ENCODE data around the gene ELK4.

The ELK4 gene

DNA sequence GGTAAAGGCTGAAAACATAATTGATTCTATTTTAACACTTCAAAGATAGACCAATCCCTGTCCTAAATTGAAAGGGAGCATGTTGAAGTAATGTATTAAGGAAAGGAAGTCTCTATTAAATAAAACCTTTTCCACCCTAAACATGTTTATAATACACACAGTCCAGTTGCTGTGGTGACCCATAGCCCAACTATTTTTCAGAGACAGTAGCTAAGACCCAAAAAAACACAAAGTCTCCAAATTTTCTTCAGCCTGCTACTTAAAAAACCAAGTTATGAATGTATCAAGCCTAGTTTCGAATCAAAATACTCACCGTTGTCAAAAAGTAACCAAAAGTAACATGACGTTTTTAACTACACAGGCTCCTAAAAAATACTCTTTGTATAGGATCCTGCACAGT, 1.6 kb downstream of the ELK4 start:
- DNase-seq (ENCODE audit: low read depth in 2 of 2): no peak

DNA sequence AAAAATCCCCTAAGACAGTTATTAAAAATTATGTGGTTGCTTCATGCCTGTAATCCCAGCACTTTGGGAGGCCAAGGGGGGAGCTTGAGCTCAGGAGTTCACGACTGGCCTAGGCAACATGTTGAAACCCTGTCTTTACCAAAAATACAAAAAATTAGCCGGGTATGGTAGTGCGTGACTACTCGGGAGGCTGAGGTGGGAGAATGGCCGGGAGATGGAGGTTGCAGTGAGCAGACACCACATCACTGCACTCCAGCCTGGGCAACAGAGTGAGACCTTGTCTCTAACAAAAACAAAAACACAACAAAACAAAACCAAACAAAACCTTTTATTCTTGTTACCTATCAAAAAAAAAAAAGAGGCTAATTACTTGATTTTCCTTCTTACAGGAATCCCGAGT, 2.1 kb downstream of the ELK4 start:
- DNase-seq (ENCODE audit: low read depth in 2 of 2): no peak

DNA sequence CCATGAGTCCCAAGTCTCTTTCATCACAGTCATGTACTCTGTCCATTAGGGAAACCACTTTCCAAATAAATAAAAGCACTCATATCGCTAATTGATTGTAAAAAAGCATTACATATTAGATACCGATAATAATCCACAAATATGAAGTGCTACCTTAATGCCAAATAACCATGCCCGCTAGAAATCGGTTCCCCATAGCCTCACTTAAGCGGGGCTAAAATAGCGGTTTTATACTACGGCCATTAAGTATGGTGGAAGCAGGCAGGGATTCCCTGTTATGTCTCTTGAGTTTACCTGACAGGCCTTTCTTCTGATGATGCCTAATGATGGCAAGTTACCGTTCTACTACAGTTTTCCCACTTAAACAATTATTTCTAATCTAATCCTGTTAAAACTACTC, 3.9 kb downstream of the ELK4 start:
- no peak for DNase-seq (ENCODE audit: low read depth in 2 of 2)

DNA sequence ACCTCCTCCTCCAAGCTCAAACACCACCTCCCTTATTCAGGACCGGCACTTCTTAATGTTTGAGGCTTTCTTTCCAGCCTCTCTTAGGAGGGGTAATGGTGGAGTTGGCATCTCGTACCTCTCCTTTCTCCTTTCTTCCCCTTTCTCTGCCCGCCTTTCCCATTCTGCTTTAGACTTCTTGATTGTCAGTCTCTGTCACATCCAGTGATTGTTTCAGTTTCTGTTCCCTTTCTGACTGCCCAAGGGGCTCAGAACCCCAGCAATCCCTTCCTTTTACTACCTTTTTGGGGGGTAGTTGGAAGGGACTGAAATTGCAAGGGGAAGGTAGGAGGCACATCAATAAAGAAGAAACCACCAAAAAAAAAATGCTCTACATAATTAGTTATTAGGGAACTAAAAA, 5.6 kb downstream of the ELK4 start:
- DNase-seq (ENCODE audit: low read depth in 2 of 2): no peak

DNA sequence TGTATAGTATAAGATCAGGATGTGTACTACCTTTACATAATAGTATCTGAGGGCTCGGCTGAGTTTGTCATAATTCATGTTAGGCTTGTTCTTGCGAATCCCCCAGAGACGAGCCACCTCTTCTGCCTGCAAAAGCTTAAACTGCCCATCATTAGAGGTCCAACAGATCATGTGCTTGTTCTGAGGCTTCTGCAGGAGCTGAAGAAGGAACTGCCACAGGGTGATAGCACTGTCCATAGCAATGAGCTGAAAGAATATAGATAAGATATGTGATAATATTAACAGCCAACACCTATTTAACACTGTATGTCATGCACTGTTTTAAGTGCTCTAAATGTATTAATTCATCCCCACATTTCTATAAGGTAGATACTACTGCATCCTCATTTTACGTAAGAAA, 8.2 kb downstream of the ELK4 start:
- DNase-seq (ENCODE audit: low read depth in 2 of 2): no peak

DNA sequence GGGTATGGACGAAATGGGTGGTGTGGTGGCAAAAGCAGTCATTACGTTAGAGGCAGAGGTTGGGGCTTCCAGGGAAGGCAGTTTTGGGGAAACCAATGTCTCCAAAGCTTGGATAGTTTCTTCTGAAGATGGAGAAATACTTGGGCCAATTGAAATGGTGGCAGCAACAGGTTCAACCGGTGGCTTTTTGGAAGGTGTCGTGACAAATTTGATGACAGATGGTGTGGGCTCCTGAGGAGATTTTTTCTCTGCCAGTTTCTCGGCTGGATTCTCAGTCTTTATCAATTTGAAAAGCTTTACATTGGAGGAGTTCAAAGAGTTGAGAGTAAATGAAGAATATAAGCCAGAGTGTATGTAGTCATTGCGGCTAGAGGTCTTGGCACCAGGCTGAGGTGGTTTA, 11.5 kb downstream of the ELK4 start:
- no peak for DNase-seq (ENCODE audit: low read depth in 2 of 2)

DNA sequence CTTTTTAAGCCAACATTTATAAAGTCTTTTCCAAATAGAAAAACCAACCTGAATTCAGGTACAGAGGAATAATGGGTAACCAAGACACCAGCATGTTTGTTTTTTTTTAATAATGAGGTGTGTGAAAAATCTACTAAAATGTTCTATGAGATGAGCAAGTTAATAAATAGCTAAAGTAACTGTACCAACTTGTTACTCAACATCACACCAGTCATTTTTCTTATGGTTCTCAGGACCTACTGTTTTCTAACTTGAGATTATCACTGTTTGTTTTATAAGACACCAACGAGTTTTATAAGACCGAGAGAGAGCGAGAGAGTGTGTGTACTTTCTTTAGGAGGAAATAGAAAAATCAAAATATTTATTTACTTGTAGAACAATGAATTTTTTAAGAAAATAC, 12.4 kb downstream of the ELK4 start:
- no peak for DNase-seq (ENCODE audit: low read depth in 2 of 2)

DNA sequence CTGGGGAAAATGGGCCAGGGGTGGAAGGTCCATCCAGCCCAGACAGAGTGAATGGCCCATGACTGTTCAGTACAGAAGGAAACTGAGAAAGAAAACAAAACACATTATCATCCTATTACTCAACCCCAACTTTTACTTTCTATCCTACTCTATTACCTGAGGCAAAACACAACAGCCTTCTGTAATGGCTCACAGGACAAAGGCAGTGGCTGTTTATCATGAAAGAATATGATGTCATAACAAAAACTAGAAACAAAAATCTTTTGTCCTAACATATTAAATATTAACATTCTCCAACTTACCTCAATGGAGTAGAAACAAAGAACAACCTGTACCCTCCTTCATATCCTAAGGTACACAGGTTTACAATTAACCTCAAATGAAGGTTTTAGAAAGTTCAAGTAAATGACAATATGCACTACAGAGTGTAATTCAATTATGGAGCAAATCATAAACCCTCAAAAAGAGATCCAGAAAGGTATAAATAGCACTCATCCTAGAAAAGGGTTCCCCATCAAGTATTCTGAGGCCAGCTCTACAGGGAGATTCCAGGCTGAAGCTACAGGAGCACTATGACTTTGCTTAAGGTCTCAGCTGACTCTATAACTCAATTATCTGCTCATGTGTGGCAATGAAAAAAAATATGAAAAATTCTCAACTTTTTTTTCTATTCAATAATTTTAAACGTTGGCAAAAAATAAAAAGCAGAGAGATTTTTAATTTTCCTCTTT, 15.1 kb downstream of the ELK4 start:
- no peak for DNase-seq (ENCODE audit: low read depth in 2 of 2)

DNA sequence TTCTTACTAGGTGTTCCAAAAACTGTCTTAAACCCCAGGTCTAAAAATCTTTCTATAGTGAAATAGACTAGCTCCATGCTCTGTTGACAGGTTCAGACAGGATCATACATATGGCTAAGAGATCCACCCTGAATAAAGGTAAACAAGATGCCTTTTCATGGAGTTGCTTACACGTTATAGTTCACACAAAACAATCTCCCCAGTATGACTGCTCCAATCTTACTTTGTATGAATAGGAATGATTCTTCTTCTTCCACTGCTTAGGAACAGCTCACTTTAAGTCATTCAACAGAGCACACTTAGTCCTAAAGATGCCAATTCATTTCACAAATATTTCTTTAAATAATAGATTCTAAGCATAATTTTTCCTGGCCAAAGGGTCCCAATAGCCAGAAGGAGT, 16.0 kb downstream of the ELK4 start:
- no peak for DNase-seq (ENCODE audit: low read depth in 2 of 2)

DNA sequence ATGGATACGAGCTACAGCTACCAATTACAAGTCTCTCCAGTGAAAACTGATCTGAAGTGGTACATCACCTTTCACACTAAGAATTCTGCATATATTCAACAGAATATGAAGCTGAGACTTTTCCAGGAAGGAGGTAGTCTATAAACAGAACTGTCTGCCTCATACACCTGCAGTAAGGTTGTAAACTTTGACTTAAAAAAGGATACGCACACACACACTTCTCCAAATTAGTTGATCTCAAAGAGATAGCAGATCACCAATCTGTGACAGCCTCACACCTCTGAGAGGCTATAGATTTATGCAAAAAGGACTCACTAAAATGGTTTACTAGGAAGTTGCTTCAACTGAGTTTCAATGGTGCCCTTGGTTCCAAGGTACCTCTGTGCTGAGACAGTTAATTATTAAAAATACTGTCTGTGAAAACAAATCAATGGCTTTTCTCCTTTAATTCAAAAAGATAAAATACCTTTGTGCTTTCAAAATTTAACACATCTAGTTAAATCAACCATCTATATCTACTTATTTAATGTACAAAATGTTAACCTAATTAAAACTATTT, 17.9 kb downstream of the ELK4 start:
- DNase-seq (ENCODE audit: low read depth in 2 of 2): no peak

DNA sequence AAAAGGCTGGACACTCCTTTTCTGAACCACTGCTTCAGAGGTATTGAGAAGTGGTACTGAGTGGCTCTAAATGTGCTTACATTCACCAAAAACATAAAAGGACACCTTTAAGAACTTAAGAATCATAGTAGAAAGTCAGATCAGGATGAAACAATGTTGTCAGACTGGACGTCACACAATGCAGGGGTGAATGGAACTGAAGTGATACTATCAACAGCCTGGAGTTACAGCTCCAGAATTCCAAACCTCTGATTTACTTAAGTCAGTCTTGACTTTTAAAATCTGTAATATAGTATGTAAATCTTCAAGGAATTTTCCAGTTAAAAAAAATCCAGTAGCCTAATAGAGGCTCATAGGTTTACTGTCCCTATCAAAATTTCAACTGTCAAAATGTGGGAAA, 19.3 kb downstream of the ELK4 start:
- DNase-seq (ENCODE audit: low read depth in 2 of 2): no peak

DNA sequence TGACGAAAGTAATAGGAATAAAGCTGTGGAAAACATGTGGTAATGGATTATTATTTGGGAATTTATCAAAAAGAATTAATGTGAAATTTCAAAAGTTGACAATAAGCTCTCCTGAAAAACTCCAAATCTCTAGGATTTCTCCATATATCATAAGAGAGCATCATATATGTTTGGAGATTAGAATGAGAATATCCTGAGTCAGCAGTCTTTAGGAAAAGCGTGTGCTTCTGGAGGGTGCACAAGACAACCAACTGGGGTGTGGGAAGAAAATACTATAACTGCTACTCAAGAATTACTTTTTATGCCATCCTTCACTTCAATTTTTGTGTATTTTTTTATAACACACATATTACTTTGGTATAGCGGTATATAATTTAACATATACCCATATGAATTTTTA, 19.7 kb downstream of the ELK4 start:
- no peak for DNase-seq (ENCODE audit: low read depth in 2 of 2)

DNA sequence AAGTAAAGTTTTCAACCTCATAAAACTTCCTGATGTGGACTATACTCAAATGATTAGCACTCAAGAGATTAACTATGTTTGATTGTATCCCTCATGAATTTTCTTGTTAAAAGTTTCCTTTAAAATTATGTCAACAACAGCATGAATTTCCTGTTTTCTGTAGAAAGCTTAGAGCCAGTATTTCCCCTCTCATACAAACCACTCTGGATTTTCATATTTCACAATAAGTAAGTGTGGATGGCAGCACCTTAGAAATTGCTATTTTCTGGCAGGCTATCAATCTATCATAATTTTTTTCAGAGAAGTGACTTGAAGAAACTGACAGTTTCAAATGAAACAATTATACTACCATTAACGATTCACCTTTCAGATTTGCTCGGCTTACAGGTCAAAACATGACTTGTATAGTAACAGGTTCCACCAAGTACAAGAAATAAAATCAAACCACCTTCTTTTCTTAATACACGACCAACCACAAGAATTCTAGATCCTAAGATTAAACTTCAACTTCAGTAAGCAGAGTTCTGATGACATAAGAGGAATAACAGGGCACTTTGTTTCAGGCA, 20.8 kb downstream of the ELK4 start:
- no peak for DNase-seq (ENCODE audit: low read depth in 2 of 2)

DNA sequence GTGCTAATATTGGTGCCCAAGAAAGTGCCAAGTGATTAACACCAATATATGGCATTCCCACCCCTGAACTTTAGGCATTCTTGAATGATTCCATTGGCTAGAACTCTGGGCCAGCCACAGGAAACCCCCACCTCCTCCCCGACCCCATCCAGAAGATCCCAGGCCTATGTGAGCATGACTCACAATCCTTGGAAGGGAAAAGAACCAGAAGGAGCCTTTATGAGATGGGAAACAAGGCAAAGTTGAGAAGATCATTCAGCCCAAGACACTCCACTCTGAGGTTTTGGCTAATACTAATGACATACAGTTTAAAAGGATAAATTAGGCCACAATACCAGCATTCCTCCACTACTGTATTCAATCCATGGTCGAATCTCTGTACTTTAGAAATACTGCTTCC, 21.8 kb downstream of the ELK4 start:
- no peak for DNase-seq (ENCODE audit: low read depth in 2 of 2)

DNA sequence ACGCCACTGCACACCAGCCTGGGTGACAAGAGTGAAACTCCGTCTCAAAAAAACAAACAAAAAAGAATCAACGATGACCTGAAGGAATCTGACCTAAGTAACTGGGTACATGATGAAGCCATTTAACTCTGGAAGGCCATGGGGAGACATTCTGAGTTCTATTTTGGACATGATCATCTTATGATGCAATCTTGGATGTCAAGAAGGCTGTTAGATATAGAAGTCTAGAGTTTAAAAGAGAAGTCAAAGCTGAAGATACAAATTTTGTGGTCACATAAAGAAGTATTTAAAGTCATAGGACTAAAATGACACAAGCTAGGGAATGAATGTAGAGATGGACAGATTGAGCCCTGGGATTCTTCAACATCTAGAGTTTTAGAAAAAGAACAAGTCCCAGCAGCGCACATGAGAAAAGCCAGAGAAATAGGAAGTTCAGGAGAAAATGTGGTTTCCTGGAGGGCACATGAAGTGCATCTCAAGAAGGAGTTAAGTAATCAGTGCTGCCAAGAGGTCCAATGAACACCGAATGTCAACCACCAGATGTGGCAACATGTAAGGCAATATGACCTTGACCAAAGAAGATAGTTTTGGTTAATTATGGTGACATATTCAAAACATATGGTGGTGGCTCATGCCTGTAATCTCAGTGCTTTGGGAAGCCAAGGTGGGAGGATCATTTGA, 26.8 kb downstream of the ELK4 start:
- DNase-seq (ENCODE audit: low read depth in 2 of 2): no peak

DNA sequence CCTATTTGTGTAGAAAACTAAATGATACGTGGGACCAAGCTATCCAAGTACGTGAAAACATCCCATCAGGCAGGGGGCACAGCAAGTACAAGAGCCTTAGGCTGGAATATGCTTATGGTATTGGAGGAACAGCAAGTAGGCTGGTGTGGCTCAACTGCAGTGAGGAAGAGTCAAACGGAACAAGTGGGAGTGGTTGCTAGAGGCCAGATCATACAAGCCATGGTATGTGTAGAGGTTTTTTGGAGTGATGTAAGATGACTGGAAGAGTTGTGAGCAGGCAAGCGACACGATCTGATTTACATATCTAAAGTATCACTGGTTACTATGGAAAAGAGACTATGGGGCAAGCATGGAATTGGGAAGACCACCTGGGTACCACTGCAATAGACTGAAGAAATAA, 27.8 kb downstream of the ELK4 start:
- DNase-seq (ENCODE audit: low read depth in 2 of 2): no peak

DNA sequence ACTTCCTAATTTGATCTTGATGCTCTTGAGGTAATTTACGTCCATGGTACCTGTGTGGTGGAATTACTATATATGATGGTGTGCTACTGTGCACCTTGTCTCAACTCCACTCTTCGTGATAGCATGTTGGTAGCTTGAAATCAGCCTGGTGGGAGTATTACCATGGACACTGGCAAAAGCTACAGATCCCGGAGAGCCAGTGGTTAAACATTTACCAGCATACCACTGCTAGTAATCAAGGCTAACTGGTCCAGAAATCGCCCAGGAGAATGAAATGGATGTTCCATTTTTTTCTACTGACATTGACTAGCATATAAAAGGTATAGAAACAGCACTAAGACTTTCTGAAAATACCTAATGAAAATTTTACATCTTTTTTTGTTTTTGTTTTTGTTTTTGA, 30.6 kb downstream of the ELK4 start:
- no peak for DNase-seq (ENCODE audit: low read depth in 2 of 2)

DNA sequence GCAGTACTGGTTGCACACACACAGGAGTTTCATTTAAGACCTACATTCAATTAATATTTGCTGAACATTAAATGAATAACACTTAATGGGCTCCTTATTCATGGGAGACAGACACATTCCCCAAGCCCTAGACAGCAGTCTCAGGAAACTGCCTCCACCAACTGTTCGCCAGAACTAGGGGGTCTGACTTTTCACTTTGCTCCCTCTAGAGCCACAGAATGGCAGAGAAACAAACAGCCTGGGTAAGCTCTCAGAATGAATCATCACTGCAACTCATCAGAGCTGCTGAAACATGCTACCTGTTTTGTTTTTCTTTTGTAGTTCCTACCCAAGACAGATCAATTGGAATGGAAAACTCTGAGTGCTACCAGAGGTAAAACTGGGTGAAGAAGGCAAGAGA, 31.7 kb downstream of the ELK4 start:
- DNase-seq (ENCODE audit: low read depth in 2 of 2): no peak

DNA sequence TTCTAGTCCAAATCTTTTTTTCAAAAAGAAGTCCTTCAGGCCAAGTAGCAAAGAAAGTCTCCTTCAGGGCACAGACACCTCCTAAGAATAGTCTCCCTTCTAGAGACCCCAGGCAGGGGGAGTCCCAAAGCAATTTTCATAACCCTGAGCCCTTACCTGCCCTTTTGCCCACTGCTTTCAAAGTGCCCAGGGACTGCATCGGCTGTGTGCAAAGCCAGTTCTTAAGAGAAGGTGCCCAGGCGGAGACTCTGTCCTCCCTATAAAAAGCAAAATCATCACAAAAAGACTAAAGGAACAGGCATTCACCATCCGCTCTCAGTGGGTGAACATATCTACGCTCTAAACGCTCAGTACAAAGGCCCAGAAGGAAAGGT, 32.2 kb downstream of the ELK4 start:
- DNase-seq (ENCODE audit: low read depth in 2 of 2): no peak

DNA sequence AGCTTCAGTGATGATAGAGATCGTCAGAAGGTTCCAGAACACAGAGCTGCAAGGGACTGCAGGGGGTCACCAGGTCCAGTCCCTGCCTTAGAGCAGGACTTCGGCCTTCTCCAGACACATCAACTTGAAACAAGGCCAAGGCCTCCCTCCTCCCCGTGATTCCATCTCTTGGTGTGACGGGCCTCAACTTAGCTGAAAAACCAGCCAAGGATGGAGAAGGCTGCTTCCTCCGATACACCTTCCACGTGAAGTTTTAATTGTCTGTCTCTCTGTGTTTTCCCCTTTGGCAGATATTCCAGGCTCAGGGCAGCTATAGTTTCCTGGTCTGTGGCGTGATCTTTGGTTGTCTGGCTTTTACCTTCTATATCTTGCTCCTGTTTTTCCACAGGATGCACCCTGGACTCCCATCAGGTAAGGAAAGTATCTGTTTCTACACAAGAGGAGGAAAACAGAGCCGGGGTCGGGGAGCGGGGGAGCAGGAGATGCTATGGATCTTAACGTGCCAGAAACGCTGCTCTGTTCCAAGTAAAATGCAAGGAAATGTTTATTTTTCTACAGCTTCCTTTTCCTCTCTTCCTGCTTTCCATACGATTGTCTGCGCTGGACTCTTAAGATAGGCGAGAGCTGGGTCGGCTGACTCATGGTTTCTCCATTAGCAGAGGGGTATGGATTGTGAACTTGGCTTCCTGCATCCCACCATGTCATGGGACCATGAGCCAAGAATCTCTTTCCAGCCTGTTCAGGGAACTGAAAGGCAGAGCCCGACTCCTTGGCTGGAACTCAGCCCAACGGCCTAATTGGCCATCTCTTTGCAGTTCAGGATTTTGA, 32.8 kb downstream of the ELK4 start:
- DNase-seq (ENCODE audit: low read depth in 2 of 2): peak; percentile 50 to 54

DNA sequence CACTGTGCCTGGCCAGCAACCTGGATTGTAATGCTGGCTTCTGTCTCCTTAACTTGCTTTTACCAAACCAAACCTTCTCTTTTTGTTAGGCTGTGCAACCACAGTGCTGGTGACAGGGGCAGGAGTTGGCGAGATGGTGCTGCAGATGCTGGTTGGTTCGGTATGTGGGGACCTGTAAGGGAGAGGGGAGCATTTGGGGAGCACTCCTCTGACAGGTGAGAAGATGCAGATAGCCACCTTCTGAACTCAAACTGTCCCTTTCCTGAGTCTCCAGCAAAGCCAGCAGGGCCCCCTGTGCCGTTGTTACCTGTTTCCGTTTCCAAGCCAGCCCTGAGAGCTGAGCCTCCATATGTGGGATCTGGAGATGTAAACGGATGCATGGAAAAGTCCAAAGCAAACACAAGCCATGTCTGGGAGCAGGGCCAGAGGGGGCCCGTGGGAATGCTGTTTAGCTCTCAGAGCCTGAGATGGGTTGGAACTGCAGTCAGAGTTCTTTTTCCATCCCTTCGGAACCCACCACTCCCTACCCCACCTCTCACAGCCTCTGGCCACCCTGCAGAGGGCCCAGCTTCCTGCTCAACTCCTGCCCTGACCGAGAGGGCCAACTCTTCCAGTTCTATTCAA, 34.0 kb downstream of the ELK4 start:
- DNase-seq (ENCODE audit: low read depth in 2 of 2): no peak

DNA sequence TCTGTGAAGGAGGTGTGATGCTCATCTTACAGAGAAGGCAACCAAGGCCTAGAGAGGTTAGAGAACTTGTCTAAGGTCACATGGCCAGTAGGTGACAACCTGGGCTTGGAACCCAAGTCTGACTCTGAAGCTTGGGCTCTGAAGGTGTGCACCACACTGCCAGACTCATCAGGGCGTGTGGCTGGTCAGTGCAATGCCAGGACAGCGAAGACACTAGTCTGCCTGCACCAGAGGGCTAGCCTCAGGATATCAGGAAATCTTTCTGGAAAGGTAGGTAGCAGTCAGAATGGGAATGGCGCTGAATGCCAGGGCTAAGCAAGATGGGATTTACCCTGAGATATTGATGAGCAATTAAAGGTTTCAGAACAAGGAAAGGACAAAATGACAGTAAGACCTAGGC, 34.9 kb downstream of the ELK4 start:
- no peak for DNase-seq (ENCODE audit: low read depth in 2 of 2)

All from fibroblast of skin of left quadriceps (primary cell).